CD4-positive, alpha-beta memory T cell (primary cell): Measurements from ENCODE around the gene CCDC152. TPM values are rescaled to one million over a fixed set of nuclear protein-coding genes. Genes with fewer than 3 reads are reported as not detected.

Source experiments
- CTCF ChIA-PET: fragments of 350-600 bp; sonication (Branson Sonifier 250); formaldehyde crosslinking; loops from one replicate; lab custom pipeline; 2021; ENCODE audit warnings: inconsistent platforms; ENCODE audit not compliant: partially characterized antibody; lab: Charles Lee
- POLR2A ChIA-PET: fragments of 350-600 bp; sonication (Branson Sonifier 250); formaldehyde crosslinking; loops from one replicate; lab custom pipeline; 2021; ENCODE audit not compliant: partially characterized antibody; lab: Charles Lee
- DNase-seq, 5 donors: peaks; one replicate each; pipeline versions ENCODE4 v3.0.0 to v3.0.0-alpha.2; 2020 to 2022; ENCODE audit warnings: mixed read lengths in 1 of 5
- H3K27ac ChIP-seq: one replicate; pipeline ENCODE4 v1.7.0; 2013; ENCODE audit warnings: low read depth, low read length
- H3K27me3 ChIP-seq: 2 replicates; pipeline ENCODE4 v1.7.0; 2013; ENCODE audit warnings: mild to moderate bottlenecking, low read length, moderate library complexity; ENCODE audit not compliant: insufficient read depth
- H3K36me3 ChIP-seq: 2 replicates; pipeline ENCODE4 v1.7.0; 2013; ENCODE audit warnings: mild to moderate bottlenecking, low read length, moderate library complexity; ENCODE audit not compliant: insufficient read depth
- H3K4me1 ChIP-seq: 2 replicates; pipeline ENCODE4 v1.7.0; 2013; ENCODE audit warnings: mild to moderate bottlenecking, low read length, moderate library complexity; ENCODE audit not compliant: insufficient read depth
- H3K4me3 ChIP-seq, 2 donors: one replicate each; pipeline ENCODE4 v1.7.0; 2013; ENCODE audit warnings: low read length in 2 of 2, mild to moderate bottlenecking in 1 of 2
- H3K9me3 ChIP-seq, 2 donors: one replicate each; pipeline ENCODE4 v1.7.0; 2013; ENCODE audit warnings: low read length in 2 of 2, control low read depth in 1 of 2; ENCODE audit not compliant: control insufficient read depth in 1 of 2
- H3K27ac Mint-ChIP-seq, 7 donors: one replicate each; pipeline ENCODE4 v1.8.0; 2020 to 2021; ENCODE audit warnings: mixed read lengths in 7 of 7, mild to moderate bottlenecking in 6 of 7, inconsistent platforms in 3 of 7, moderate library complexity in 3 of 7
- H3K27me3 Mint-ChIP-seq, 2 donors: one replicate each; pipeline ENCODE4 v1.8.0; 2020 to 2021; ENCODE audit warnings: mixed read lengths in 2 of 2
- H3K36me3 Mint-ChIP-seq, 2 donors: one replicate each; pipeline ENCODE4 v1.8.0; 2020 to 2021; ENCODE audit warnings: mixed read lengths in 2 of 2, inconsistent platforms in 1 of 2, mild to moderate bottlenecking in 1 of 2
- H3K4me1 Mint-ChIP-seq, 4 donors: one replicate each; pipeline ENCODE4 v1.8.0; 2020 to 2021; ENCODE audit warnings: mixed read lengths in 4 of 4, mild to moderate bottlenecking in 1 of 4
- H3K4me3 Mint-ChIP-seq, 8 donors: one replicate each; pipeline ENCODE4 v1.8.0; 2020 to 2021; ENCODE audit warnings: mixed read lengths in 8 of 8, mild to moderate bottlenecking in 7 of 8, moderate library complexity in 6 of 8, inconsistent platforms in 3 of 8
- H3K9me3 Mint-ChIP-seq, 8 donors: one replicate each; pipeline ENCODE4 v1.8.0; 2020 to 2021; ENCODE audit warnings: mixed read lengths in 8 of 8, mild to moderate bottlenecking in 5 of 8, inconsistent platforms in 3 of 8, moderate library complexity in 1 of 8
- intact Hi-C: fragments of 100-400 bp; cut with micrococcal nuclease; formaldehyde crosslinking; loops from one replicate; pipeline ENCODE4 v1.15.1; 2023
- polyA plus RNA-seq, 2 donors: library from polyadenylated mRNA; unstranded; fragments of 300-500 nt; fragmentation: Illumina TruSeq; gene quantifications; one replicate each; pipeline ENCODE4 v1.2.3, GENCODE V29; 2021
- total RNA-seq, 2 experiments: library from RNA; stranded (reverse); gene quantifications; one replicate each; pipeline ENCODE4 v1.2.3, GENCODE V29; 2021

Gene CCDC152
- total and polyA plus RNA-seq, 4 experiments from 2014 or later: 1.3 to 6.9 (median 4.1) TPM

DNA sequence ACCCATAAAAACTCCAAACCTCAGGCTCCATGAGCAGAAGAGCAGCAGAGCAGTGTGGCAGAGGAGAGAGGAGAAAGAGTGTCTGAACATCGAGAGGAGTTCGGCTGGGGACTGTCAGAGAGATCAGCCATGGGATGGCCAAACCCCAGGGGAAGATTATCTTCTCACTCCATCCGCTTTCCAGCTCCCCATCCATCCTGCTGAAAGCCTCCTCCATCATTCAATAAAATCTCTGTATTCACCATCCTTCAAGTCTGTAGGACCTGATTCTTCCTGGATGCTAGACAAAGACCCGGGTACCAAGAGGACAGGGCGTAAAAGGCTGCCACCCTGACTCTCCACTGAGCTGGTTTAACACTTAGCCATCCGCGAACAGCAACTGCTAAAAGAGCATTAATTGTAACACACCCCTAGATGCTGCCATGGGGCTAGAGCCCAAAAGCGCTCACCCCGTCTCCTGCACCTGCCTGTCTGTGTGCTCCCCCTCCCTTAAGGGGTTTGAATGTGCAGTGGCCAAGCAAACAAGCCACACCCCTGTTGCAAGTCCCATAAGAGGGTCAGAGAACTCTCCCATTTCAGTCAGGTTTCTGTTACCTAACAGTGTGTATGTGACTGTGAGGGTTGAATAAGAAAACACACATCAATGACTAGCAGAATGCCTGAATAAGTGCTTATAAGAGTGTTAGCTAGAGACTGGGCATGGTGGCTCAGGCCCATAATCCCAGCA lies 69.0 kb downstream of the CCDC152 start:
- H3K9me3 Mint-ChIP-seq: no peaks in the 10 kb centered on the region
- CTCF ChIA-PET: no interaction called here
- H3K4me1 ChIP-seq: no peaks in the 10 kb centered on the region
- H3K27ac ChIP-seq: no peak overlapping the region
- POLR2A ChIA-PET: no interaction called here
- no peaks in the 10 kb centered on the region for H3K36me3 Mint-ChIP-seq
- no peak overlapping the region for H3K4me3 Mint-ChIP-seq
- H3K27me3 Mint-ChIP-seq: peaks cover 0 to 6% of the 10 kb centered on the region in 2 donors
- DNase-seq: no peak
- H3K9me3 ChIP-seq: no peaks in the 10 kb centered on the region
- no peak overlapping the region for H3K27ac Mint-ChIP-seq
- no peak overlapping the region for H3K4me3 ChIP-seq
- no peaks in the 10 kb centered on the region for H3K36me3 ChIP-seq
- H3K27me3 ChIP-seq: no peaks in the 10 kb centered on the region
- intact Hi-C loops: no loop called here
- H3K4me1 Mint-ChIP-seq: no peaks in the 10 kb centered on the region

DNA sequence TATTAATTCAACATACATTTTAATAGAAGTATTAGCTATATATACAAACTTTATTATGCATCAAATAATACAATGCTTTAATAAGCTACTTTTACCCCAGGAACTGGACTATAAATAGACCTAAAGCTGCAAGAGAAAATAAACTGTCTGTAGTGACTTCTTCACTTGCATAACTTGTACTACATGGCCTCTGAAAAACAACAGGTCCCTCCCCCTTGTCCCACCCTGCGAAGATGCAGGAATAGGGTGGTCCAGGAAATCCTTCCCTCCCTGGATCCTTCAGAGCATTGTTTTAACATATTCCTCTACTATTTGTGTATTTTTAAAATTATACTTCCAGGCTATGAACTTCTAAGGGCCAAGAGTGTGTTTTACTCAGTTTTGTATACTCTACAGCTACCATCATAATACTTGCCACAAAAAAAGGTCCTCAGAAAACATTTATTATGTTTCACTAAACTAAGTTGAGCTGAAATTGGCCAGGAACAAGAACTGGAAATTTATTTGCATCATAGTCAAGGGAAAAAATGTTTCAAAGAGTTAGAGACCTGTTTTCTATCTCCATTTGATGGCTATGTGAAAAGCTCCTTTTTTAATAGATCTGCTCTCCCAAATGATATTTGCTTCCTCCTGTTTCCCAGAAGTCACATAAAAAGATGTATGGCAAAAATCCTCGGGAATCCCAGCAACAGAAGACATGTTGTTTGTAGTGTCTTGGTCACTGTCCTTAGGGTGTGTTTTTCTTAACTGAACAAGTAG lies 70.3 kb downstream of the CCDC152 start:
- POLR2A ChIA-PET: no interaction called here
- Histone ChIP-seq H3K36me3 (no peaks in the 10 kb centered on the region), H3K4me3 (no peak overlapping the region), H3K27ac (no peak overlapping the region), H3K9me3 (no peaks in the 10 kb centered on the region), H3K27me3 (no peaks in the 10 kb centered on the region), H3K4me1 (no peaks in the 10 kb centered on the region)
- Mint-ChIP-seq H3K9me3 (no peaks in the 10 kb centered on the region), H3K36me3 (no peaks in the 10 kb centered on the region), H3K4me1 (no peaks in the 10 kb centered on the region), H3K27me3 (peaks cover 6 to 7% of the 10 kb centered on the region in 2 donors), H3K4me3 (no peak overlapping the region), H3K27ac (no peak overlapping the region)
- CTCF ChIA-PET: interaction anchor here (0.9 kb wide), 1 partner anchor 563 kb away, joined by 3 read pairs; no protein-coding TSS in a partner anchor
- no peak for DNase-seq
- intact Hi-C loops: no loop called here

DNA sequence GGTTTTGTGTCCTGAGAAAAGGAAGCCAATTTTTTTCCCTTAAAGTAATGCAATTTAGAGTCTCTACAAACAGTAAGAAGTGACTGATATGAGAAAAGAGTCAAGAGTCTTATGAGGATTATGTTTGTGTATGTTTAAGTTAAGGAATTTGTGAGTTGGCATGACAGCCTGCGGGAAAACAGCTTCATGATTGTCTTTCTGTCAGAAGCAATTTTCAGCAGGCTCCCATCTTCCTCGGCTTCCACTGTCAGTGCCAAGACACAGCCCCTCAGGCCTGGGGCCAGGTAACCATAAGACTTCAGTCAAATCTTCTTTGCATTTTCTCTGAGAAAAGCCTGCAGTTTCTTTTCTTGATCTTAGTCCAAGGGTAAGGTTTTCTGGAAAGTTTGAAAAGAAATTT lies 72.1 kb downstream of the CCDC152 start:
- peaks cover 0 to 1% (median 0%) of the 10 kb centered on the region in 8 donors for H3K9me3 Mint-ChIP-seq
- no peaks in the 10 kb centered on the region for H3K36me3 ChIP-seq
- ChIA-PET CTCF (no interaction called here), POLR2A (no interaction called here)
- H3K27me3 ChIP-seq: no peaks in the 10 kb centered on the region
- H3K27me3 Mint-ChIP-seq: peaks cover 6 to 9% of the 10 kb centered on the region in 2 donors
- no peaks in the 10 kb centered on the region for H3K9me3 ChIP-seq
- H3K4me1 Mint-ChIP-seq: no peaks in the 10 kb centered on the region
- no peaks in the 10 kb centered on the region for H3K36me3 Mint-ChIP-seq
- H3K4me3 ChIP-seq: no peak overlapping the region
- H3K27ac Mint-ChIP-seq: no peak overlapping the region
- no peak overlapping the region for H3K27ac ChIP-seq
- intact Hi-C loops: no loop called here
- no peak for DNase-seq
- H3K4me1 ChIP-seq: no peaks in the 10 kb centered on the region
- no peak overlapping the region for H3K4me3 Mint-ChIP-seq

DNA sequence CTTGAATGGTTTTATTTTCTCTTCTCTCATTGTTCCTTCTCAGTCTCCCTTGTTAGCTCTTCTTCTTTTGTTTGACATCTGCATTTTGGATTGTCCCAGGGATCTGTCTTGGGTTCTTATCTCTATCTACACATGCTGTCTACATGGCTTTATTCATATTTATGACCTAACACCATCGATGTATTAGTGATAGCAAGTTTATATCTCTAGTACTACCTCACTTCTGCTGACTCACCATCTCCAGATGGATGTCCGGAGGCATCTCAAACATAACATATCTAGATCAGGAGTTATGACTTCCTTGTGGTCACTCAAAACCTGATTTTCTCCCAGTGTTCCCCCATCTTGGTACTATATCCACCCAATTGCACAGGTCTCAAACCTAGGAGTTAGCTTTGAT lies 74.3 kb downstream of the CCDC152 start:
- Histone ChIP-seq H3K27ac (no peak overlapping the region), H3K4me3 (no peak overlapping the region), H3K27me3 (no peaks in the 10 kb centered on the region), H3K4me1 (no peaks in the 10 kb centered on the region), H3K9me3 (no peaks in the 10 kb centered on the region), H3K36me3 (no peaks in the 10 kb centered on the region)
- intact Hi-C loops: no loop called here
- CTCF ChIA-PET: no interaction called here
- DNase-seq: no peak
- Mint-ChIP-seq H3K36me3 (no peaks in the 10 kb centered on the region), H3K27me3 (peaks cover 0 to 9% of the 10 kb centered on the region in 2 donors), H3K4me3 (no peak overlapping the region), H3K27ac (no peak overlapping the region), H3K9me3 (peaks cover 0 to 12% (median 3%) of the 10 kb centered on the region in 8 donors), H3K4me1 (no peaks in the 10 kb centered on the region)
- POLR2A ChIA-PET: no interaction called here

DNA sequence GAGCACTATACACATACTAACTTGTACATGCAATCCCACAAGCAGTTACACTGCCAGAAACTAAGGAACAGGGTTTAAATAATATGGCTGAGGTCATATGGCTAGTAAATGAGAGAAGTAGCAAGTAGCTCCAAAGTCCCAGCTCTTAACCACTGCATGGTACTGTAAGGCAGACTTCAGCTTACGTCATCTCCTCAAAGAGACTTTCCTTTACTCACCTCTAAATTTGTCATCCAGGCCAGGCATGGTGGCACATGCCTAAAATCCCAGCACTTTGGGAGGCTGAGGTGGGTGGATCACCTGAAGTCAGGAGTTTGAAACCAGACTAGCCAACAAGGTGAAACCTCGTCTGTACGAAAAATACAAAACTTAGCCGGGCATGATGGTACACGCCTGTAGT lies 75.4 kb downstream of the CCDC152 start:
- Mint-ChIP-seq H3K4me3 (no peak overlapping the region), H3K27me3 (peaks cover 0 to 9% of the 10 kb centered on the region in 2 donors), H3K27ac (no peak overlapping the region), H3K9me3 (peaks cover 0 to 12% (median 3%) of the 10 kb centered on the region in 8 donors), H3K4me1 (no peaks in the 10 kb centered on the region), H3K36me3 (no peaks in the 10 kb centered on the region)
- H3K27ac ChIP-seq: no peak overlapping the region
- CTCF ChIA-PET: no interaction called here
- POLR2A ChIA-PET: no interaction called here
- no peak for DNase-seq
- intact Hi-C loops: no loop called here
- H3K9me3 ChIP-seq: no peaks in the 10 kb centered on the region
- H3K27me3 ChIP-seq: no peaks in the 10 kb centered on the region
- no peaks in the 10 kb centered on the region for H3K36me3 ChIP-seq
- H3K4me3 ChIP-seq: no peak overlapping the region
- no peaks in the 10 kb centered on the region for H3K4me1 ChIP-seq

DNA sequence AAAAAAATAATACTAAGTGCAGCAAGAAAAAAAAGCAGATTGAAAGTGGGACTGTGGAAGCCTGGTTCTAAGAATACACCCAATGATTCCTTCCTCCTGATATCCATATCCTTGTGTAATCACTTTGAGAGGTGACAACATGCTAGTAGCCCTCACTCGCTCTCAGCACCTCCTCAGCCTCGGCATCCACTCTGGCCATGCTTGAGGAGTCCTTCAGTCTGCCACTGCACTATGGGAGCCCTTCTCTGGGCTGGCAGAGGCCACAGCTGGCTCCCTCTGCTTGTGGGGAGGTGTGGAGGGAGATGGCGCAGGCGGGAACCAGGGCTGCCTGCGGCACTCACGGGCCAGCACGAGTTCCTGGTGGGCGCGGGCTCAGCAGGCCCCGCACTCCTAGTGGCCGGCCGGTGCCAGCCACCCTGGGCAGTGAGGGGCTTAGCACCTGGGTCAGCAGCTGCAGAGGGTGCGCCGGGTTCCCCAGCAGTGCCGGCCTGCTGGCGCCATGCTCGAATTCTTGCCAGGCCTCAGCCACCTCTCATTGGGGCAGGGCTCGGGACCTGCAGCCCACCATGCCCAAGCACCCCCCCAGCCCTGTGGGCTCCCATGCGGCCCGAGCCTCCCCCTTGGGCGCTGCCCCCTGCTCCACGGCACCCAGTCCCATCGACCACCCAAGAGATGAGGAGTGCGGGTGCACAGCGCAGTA lies 79.6 kb downstream of the CCDC152 start:
- Histone ChIP-seq H3K36me3 (no peaks in the 10 kb centered on the region), H3K27ac (no peak overlapping the region), H3K4me1 (no peaks in the 10 kb centered on the region), H3K9me3 (no peaks in the 10 kb centered on the region), H3K27me3 (no peaks in the 10 kb centered on the region), H3K4me3 (no peak overlapping the region)
- DNase-seq: no peak
- Mint-ChIP-seq H3K27me3 (peaks cover 0 to 4% of the 10 kb centered on the region in 2 donors), H3K9me3 (peaks cover 0 to 12% (median 4%) of the 10 kb centered on the region in 8 donors), H3K27ac (no peak overlapping the region), H3K4me3 (no peak overlapping the region), H3K4me1 (peaks cover 0 to 3% (median 2%) of the 10 kb centered on the region in 4 donors), H3K36me3 (no peaks in the 10 kb centered on the region)
- CTCF ChIA-PET: no interaction called here
- intact Hi-C loops: no loop called here
- POLR2A ChIA-PET: no interaction called here

DNA sequence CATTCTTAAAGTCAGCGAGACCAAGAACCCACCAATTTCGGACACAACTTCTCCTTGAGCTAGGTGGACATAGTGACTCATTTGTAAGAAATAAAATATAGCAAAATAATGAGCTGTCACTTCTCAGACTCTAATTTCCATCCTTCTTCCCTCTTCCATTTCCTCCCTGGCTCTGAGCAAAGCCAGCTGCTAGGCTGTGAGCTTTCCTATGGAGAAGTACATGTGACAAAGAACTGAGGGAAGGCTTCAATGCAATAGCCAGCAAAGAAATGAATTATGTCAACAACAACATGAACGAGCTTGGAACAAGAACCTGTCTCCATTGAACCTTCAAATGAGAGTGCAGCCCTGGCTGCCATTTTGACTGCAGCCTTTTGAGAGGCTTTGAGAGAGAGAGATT lies 81.0 kb downstream of the CCDC152 start:
- Mint-ChIP-seq H3K9me3 (peaks cover 0 to 12% (median 4%) of the 10 kb centered on the region in 8 donors), H3K4me1 (peaks cover 0 to 3% (median 2%) of the 10 kb centered on the region in 4 donors), H3K36me3 (no peaks in the 10 kb centered on the region), H3K4me3 (no peak overlapping the region), H3K27ac (no peak overlapping the region), H3K27me3 (peaks cover 0 to 5% of the 10 kb centered on the region in 2 donors)
- H3K9me3 ChIP-seq: no peaks in the 10 kb centered on the region
- H3K27me3 ChIP-seq: no peaks in the 10 kb centered on the region
- CTCF ChIA-PET: no interaction called here
- H3K4me3 ChIP-seq: no peak overlapping the region
- DNase-seq: no peak
- intact Hi-C loops: no loop called here
- POLR2A ChIA-PET: no interaction called here
- H3K27ac ChIP-seq: no peak overlapping the region
- no peaks in the 10 kb centered on the region for H3K4me1 ChIP-seq
- no peaks in the 10 kb centered on the region for H3K36me3 ChIP-seq
